ENCODE data around the gene SHISAL2A. TPM values are rescaled to one million over a fixed set of nuclear protein-coding genes. Genes with fewer than 3 reads are reported as not detected.
A peak's percentile ranks its signal among the peaks of the same experiment; 100 is the strongest.

Gene SHISAL2A
- polyA plus RNA-seq, 3 donors, result 0.03 to 0.28 TPM; not detected in 1

DNA sequence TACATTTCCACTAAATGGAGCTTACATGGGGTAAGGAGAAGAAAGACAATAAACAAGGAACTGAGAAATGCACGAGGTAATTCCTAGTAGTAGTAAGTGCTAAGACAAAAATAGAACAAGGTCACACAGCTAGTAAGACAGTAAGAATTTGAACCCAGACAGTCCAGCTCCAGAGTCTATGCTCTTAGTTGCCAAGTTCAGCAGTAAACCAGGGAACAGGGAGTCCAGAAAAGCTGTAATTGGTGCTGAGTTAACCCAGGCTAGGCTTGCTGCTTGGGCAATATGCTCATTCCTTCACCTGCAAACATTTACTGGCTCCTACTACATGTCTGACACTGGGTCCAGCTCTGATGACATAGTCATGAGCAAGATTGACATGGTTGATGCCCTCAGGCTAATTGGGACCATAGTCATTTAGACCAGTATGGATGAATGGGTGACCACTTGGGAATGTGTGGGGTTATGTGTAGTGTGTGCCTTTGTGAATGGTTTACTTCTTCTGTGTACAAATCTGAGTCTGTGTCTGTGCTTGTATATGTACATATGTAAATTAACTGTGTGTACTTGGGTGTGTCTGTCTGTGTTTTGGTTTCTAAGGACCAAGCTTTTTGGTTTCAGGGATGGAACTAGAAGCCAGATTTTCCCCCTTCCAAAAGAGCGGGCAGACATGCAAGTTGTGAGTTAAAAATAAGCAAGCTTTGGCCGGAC lies 28.8 kb upstream of the SHISAL2A start:
- H3K4me1 Mint-ChIP-seq, result peaks cover 26% of the 10 kb centered on the region
- H3K9ac ChIP-seq (ENCODE audit: insufficient read depth, low read length, poor library complexity, severe bottlenecking), result no peak overlapping the region
- TF ChIP-seq, protein P1, sequence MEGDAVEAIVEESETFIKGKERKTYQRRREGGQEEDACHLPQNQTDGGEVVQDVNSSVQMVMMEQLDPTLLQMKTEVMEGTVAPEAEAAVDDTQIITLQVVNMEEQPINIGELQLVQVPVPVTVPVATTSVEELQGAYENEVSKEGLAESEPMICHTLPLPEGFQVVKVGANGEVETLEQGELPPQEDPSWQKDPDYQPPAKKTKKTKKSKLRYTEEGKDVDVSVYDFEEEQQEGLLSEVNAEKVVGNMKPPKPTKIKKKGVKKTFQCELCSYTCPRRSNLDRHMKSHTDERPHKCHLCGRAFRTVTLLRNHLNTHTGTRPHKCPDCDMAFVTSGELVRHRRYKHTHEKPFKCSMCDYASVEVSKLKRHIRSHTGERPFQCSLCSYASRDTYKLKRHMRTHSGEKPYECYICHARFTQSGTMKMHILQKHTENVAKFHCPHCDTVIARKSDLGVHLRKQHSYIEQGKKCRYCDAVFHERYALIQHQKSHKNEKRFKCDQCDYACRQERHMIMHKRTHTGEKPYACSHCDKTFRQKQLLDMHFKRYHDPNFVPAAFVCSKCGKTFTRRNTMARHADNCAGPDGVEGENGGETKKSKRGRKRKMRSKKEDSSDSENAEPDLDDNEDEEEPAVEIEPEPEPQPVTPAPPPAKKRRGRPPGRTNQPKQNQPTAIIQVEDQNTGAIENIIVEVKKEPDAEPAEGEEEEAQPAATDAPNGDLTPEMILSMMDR (IDR thresholded peaks at IDR 0.05), result no peak
- H3K4me1 ChIP-seq (ENCODE audit: control insufficient read depth in 1 of 2, insufficient read depth in 2 of 2, low read length in 2 of 2), result peaks cover 20 to 27% of the 10 kb centered on the region in 2 donors
- no peak overlapping the region for H2AFZ ChIP-seq (ENCODE audit: insufficient read depth, low read depth, low read length, poor library complexity, severe bottlenecking)
- no peak for DNase-seq
- no peak overlapping the region for H3K4me3 ChIP-seq (replicated peaks in 1 of 3; ENCODE audit: low read depth in 2 of 3, low read length in 3 of 3)
- H3K27ac ChIP-seq (ENCODE audit: low read depth in 1 of 2, low read length in 2 of 2), result no peak overlapping the region
- no peaks in the 10 kb centered on the region for H3K9me3 ChIP-seq (replicated peaks in 1 of 2; ENCODE audit: control insufficient read depth in 1 of 2, insufficient read depth in 1 of 2, low read length in 2 of 2)
- peaks cover 3% of the 10 kb centered on the region for H3K79me2 ChIP-seq (ENCODE audit: insufficient read depth, low read length)
- peaks cover 19 to 25% of the 10 kb centered on the region in 2 donors for H3K36me3 Mint-ChIP-seq
- H3K36me3 ChIP-seq (replicated peaks in 1 of 2; ENCODE audit: control insufficient read depth in 1 of 2, insufficient read depth in 2 of 2, low read length in 2 of 2), result peaks cover 0 to 7% of the 10 kb centered on the region in 2 donors
- peak overlapping the region in 1 of 7 donors; percentile 7 for H3K27ac Mint-ChIP-seq
- H3K27me3 Mint-ChIP-seq (ENCODE audit: low read depth in 3 of 3), result peaks cover 13 to 22% (median 18%) of the 10 kb centered on the region in 3 donors
- H3K4me3 Mint-ChIP-seq, result no peak overlapping the region
- H3K9me3 Mint-ChIP-seq, result peaks cover 0 to 5% (median 0%) of the 10 kb centered on the region in 7 donors
- peaks cover 0 to 10% of the 10 kb centered on the region in 2 donors for H3K27me3 ChIP-seq (ENCODE audit: control insufficient read depth in 2 of 2, insufficient read depth in 2 of 2, low read length in 2 of 2)
- WGBS (ENCODE audit: insufficient coverage), result 90% methylated on average over 2 of the region's 3 CpGs
- H3K4me2 ChIP-seq (replicated peaks; ENCODE audit: extremely low read depth, low read length, poor library complexity, severe bottlenecking), result no peak overlapping the region
- intact Hi-C loops (cut with micrococcal nuclease), result no loop called here
- no peaks in the 10 kb centered on the region for H4K20me1 ChIP-seq (ENCODE audit: insufficient read depth, low read length)

DNA sequence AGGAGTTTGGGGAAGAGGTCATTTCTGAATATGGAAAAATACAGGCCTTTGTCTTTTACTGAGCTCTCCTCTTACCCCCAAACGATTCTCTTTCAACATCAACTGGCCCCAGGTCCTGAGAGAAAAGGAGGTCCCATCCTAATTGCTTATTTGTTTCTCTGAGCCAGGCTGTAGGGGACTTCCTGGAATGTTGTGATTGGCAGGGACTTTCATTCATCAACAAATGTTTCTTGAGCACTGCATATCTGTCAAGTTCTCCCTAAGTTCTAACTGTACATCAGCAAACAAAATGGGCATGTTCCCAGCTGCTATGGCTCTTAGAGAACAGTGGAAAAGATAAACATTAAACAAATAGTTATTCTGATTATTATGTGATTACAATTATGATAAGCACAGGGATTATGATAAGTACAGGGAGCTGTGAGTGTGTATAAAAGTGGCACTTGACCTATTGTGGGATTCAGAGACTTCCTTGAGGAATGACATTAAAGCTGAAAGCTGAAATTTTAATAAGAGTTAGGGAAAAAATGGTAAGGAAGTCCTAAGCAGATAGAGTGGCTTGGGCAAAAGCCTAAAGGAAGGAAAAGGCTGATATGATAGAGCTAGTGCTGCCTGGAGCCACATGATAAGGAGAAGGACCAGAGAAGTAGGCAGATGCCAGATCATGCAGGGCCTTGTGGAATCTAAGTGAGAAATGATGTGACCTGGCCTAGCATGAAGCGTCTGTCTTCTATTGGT lies 19.2 kb upstream of the SHISAL2A start:
- no peak for DNase-seq
- Histone ChIP-seq H3K4me1 (ENCODE audit: control insufficient read depth in 1 of 2, insufficient read depth in 2 of 2, low read length in 2 of 2) (no peaks in the 10 kb centered on the region), H3K36me3 (replicated peaks in 1 of 2; ENCODE audit: control insufficient read depth in 1 of 2, insufficient read depth in 2 of 2, low read length in 2 of 2) (no peaks in the 10 kb centered on the region), H3K27ac (ENCODE audit: low read depth in 1 of 2, low read length in 2 of 2) (no peak overlapping the region), H2AFZ (ENCODE audit: insufficient read depth, low read depth, low read length, poor library complexity, severe bottlenecking) (no peak overlapping the region), H3K9me3 (replicated peaks in 1 of 2; ENCODE audit: control insufficient read depth in 1 of 2, insufficient read depth in 1 of 2, low read length in 2 of 2) (no peaks in the 10 kb centered on the region), H3K79me2 (ENCODE audit: insufficient read depth, low read length) (no peaks in the 10 kb centered on the region), H4K20me1 (ENCODE audit: insufficient read depth, low read length) (no peaks in the 10 kb centered on the region), H3K4me3 (replicated peaks in 1 of 3; ENCODE audit: low read depth in 2 of 3, low read length in 3 of 3) (no peak overlapping the region), H3K4me2 (replicated peaks; ENCODE audit: extremely low read depth, low read length, poor library complexity, severe bottlenecking) (no peak overlapping the region), H3K27me3 (ENCODE audit: control insufficient read depth in 2 of 2, insufficient read depth in 2 of 2, low read length in 2 of 2) (no peaks in the 10 kb centered on the region), H3K9ac (ENCODE audit: insufficient read depth, low read length, poor library complexity, severe bottlenecking) (no peak overlapping the region)
- TF ChIP-seq, protein P1 (IDR thresholded peaks at IDR 0.05), result no peak
- intact Hi-C loops (cut with micrococcal nuclease), result no loop called here
- Mint-ChIP-seq H3K4me1 (no peaks in the 10 kb centered on the region), H3K27ac (no peak overlapping the region), H3K9me3 (no peaks in the 10 kb centered on the region), H3K36me3 (no peaks in the 10 kb centered on the region), H3K27me3 (ENCODE audit: low read depth in 3 of 3) (peaks cover 0 to 4% (median 4%) of the 10 kb centered on the region in 3 donors), H3K4me3 (no peak overlapping the region)
- no CpG with 5 or more reads among the region's 2 CpGs for WGBS (ENCODE audit: insufficient coverage)

Data from CD14-positive monocyte (primary cell).